GM12878 (cell line): Measurements from ENCODE around the gene RXYLT1. TPM values are rescaled to one million over a fixed set of nuclear protein-coding genes. Genes with fewer than 3 reads are reported as not detected.
"Not testable (repeated sequence)": the region's sequence is repeated elsewhere in the genome, so short reads cannot be mapped to it uniquely, and the experiment has no call there.

Source experiments
- ATAC-seq: fragments of 200-7000 bp; cut with Tn5 transposase; 3 replicates; pipeline ENCODE4 v1.9.1; 2020; ENCODE audit warnings: mild to moderate bottlenecking, moderate library complexity
- BruUV-seq: library from RNA; stranded (reverse); fragments of 400-500 nt; replicated peaks from 2 replicates; lab custom pipeline; 2021; lab: Mats Ljungman, UMichigan
- CTCF ChIA-PET: fragments of 300-600 bp; sonication (Branson Sonifier 250); formaldehyde crosslinking; extraction: SDS; loops from one replicate; lab custom pipeline; 2021; ENCODE audit warnings: inconsistent platforms; lab: Yijun Ruan, JAX
- POLR2A ChIA-PET: fragments of 350-600 bp; formaldehyde crosslinking; extraction: SDS; loops from one replicate; lab custom pipeline; 2021; ENCODE audit warnings: inconsistent platforms; lab: Charles Lee
- RAD21 ChIA-PET: fragments of 300-600 bp; sonication (Branson Sonifier 250); formaldehyde crosslinking; loops from one replicate; lab custom pipeline; 2023; ENCODE audit warnings: antibody characterized with exemption; ENCODE audit not compliant: unreplicated experiment; lab: Charles Lee
- SMC1A ChIA-PET: fragments of 300-600 bp; sonication (Branson Sonifier 250); formaldehyde crosslinking; loops from one replicate; lab custom pipeline; 2023; ENCODE audit not compliant: unreplicated experiment, uncharacterized antibody; lab: Charles Lee
- DNase-seq: peaks from one replicate; pipeline ENCODE4 v3.0.0-alpha.2; 2011; ENCODE audit warnings: low read depth, low spot score
- FAIRE-seq: peaks from 3 replicates; lab custom pipeline; 2011; peaks lifted over from hg19 to GRCh38; lab: Jason Lieb, UNC
- H2AFZ ChIP-seq: 2 replicates; pipeline ENCODE4 v1.6.0; 2011; ENCODE audit warnings: low read depth, low read length, control low read depth; ENCODE audit not compliant: control insufficient read depth
- H3K27ac ChIP-seq: 2 replicates; pipeline ENCODE4 v1.5.1; 2011; ENCODE audit warnings: control low read depth; ENCODE audit not compliant: control insufficient read depth, insufficient read depth
- H3K27me3 ChIP-seq, 2 experiments: replicated peaks in 1 of 2; 2 replicates each; pipeline versions ENCODE4 v1.6.0 to v1.6.1; 2011; ENCODE audit warnings: low read length in 1 of 2; ENCODE audit not compliant: control insufficient read depth in 2 of 2, insufficient read depth in 2 of 2
- H3K36me3 ChIP-seq, 2 experiments: 2 replicates each; pipeline ENCODE4 v1.5.1; 2011; ENCODE audit warnings: low read length in 1 of 2; ENCODE audit not compliant: control insufficient read depth in 2 of 2, insufficient read depth in 2 of 2
- H3K4me1 ChIP-seq: 2 replicates; pipeline ENCODE4 v1.6.1; 2011; ENCODE audit warnings: mild to moderate bottlenecking, low read length, moderate library complexity, mixed read lengths; ENCODE audit not compliant: control insufficient read depth, insufficient read depth
- H3K4me2 ChIP-seq: 2 replicates; pipeline ENCODE4 v1.6.0; 2011; ENCODE audit warnings: control low read depth; ENCODE audit not compliant: control insufficient read depth, insufficient read depth
- H3K4me3 ChIP-seq: fragments of 200-600 bp; sonication (generic); 2 replicates; pipeline ENCODE4 v1.5.1; 2016
- H3K79me2 ChIP-seq: 2 replicates; pipeline ENCODE4 v1.6.0; 2011; ENCODE audit warnings: low read length; ENCODE audit not compliant: control insufficient read depth, insufficient read depth
- H3K9ac ChIP-seq: 2 replicates; pipeline ENCODE4 v1.8.0; 2011; ENCODE audit warnings: low read length, control low read depth, mixed read lengths; ENCODE audit not compliant: control insufficient read depth, insufficient read depth
- H3K9me3 ChIP-seq: replicated peaks from 3 replicates; pipeline ENCODE4 v1.5.1; 2011; ENCODE audit warnings: mild to moderate bottlenecking, low read length; ENCODE audit not compliant: control insufficient read depth, insufficient read depth
- H4K20me1 ChIP-seq: 2 replicates; pipeline ENCODE4 v1.6.0; 2011; ENCODE audit not compliant: control insufficient read depth, insufficient read depth
- ASH2L ChIP-seq: fragments of 300-600, 200-600 bp; sonication (generic); IDR thresholded peaks from 2 replicates; pipeline ENCODE4 v1.6.1; 2017; ENCODE audit warnings: low read depth, mild to moderate bottlenecking, borderline replicate concordance
- CHD1 ChIP-seq: IDR thresholded peaks from 2 replicates; pipeline ENCODE4 v1.6.1; 2012; ENCODE audit warnings: low read depth, low read length, improper control_type of control experiment
- EED ChIP-seq: sonication (generic); IDR thresholded peaks from 2 replicates; pipeline ENCODE4 v1.6.1; 2016; ENCODE audit warnings: antibody characterized with exemption, low read depth
- GATAD2B ChIP-seq: fragments of 450-650 bp; conservative IDR thresholded peaks from 2 replicates; pipeline ENCODE4 v1.6.1; 2017; ENCODE audit warnings: low read depth, mild to moderate bottlenecking, moderate library complexity
- JUNB ChIP-seq: IDR thresholded peaks from 2 replicates; pipeline ENCODE4 v1.6.1; 2016; ENCODE audit warnings: antibody characterized with exemption, mild to moderate bottlenecking
- MTA3 ChIP-seq: IDR thresholded peaks from 2 replicates; pipeline ENCODE4 v1.6.1; 2012; ENCODE audit warnings: low read length, inconsistent platforms, borderline replicate concordance
- NFXL1 ChIP-seq: fragments of 450-650 bp; IDR thresholded peaks from 2 replicates; pipeline ENCODE4 v1.6.1; 2017; ENCODE audit warnings: antibody characterized with exemption, mild to moderate bottlenecking, borderline replicate concordance
- PAX5 ChIP-seq: IDR thresholded peaks from 2 replicates; pipeline ENCODE4 v1.6.1; 2011; ENCODE audit warnings: low read depth, low read length, borderline replicate concordance
- RAD21 ChIP-seq: IDR thresholded peaks from 2 replicates; pipeline ENCODE4 v1.6.1; 2011; ENCODE audit warnings: mild to moderate bottlenecking, low read depth, low read length, moderate library complexity; ENCODE audit not compliant: insufficient read depth
- SUZ12 ChIP-seq: fragments of 200-600 bp; sonication (generic); IDR thresholded peaks from one replicate; pipeline ENCODE4 v1.6.1; 2018; ENCODE audit warnings: antibody characterized with exemption, mild to moderate bottlenecking; ENCODE audit not compliant: unreplicated experiment
- in situ Hi-C: fragments of 300-500 bp; cut with MboI; formaldehyde crosslinking; loops from 9 replicates; pipeline ENCODE4 v1.14.3; 2018; ENCODE audit warnings: mixed read lengths
- intact Hi-C: fragments of 100-400 bp; cut with micrococcal nuclease; formaldehyde crosslinking; loops from one replicate; pipeline ENCODE4 v1.14.2; 2022; ENCODE audit not compliant: unreplicated experiment
- polyA plus RNA-seq, 11 experiments: library from polyadenylated mRNA; depleted of rRNA in 4 of 11; unstranded in 6 of 11; stranded (reverse) in 5 of 11; fragments of >200 nt; fragmentation: Nextera tagmentation in 4 of 11; fragmentation: Illumina TruSeq in 1 of 11; extraction: Ambion mirVana in 4 of 11; extraction: Trizol in 1 of 11; gene quantifications; 1 replicate in 1 of 11; 2 replicates in 10 of 11; pipeline versions ENCODE4 v1.2.1 to v1.2.3, GENCODE V29; 2011 to 2016; ENCODE audit warnings: inconsistent platforms in 2 of 11, missing spikeins in 2 of 11, low read depth in 1 of 11
- total RNA-seq, 4 experiments: library from RNA; depleted of rRNA in 3 of 4; stranded (reverse); fragments of >200 nt in 3 of 4; fragmentation: Illumina TruSeq in 1 of 4; extraction: Trizol in 1 of 4; gene quantifications; 2 replicates each; pipeline versions ENCODE4 v1.2.1 to v1.2.3, GENCODE V29; 2013 to 2021
- TF ChIP-seq, protein P1 (sequence below): fragments of 450-650 bp; IDR thresholded peaks from 2 replicates; pipeline ENCODE4 v1.6.1; 2017; ENCODE audit warnings: mild to moderate bottlenecking, moderate library complexity
- TF ChIP-seq, protein P2 (sequence below): fragments of 450-650 bp; formaldehyde crosslinking; IDR thresholded peaks from 2 replicates; pipeline ENCODE4 v1.4.0; 2022; ENCODE audit warnings: mild to moderate bottlenecking, moderate library complexity

The RXYLT1 gene
- total and polyA plus RNA-seq, 10 of the 15 experiments (the other 5 are each of a cell fraction or from before 2014, with no cell fraction given) = 10.4 to 33.8 (median 21.5) TPM

DNA sequence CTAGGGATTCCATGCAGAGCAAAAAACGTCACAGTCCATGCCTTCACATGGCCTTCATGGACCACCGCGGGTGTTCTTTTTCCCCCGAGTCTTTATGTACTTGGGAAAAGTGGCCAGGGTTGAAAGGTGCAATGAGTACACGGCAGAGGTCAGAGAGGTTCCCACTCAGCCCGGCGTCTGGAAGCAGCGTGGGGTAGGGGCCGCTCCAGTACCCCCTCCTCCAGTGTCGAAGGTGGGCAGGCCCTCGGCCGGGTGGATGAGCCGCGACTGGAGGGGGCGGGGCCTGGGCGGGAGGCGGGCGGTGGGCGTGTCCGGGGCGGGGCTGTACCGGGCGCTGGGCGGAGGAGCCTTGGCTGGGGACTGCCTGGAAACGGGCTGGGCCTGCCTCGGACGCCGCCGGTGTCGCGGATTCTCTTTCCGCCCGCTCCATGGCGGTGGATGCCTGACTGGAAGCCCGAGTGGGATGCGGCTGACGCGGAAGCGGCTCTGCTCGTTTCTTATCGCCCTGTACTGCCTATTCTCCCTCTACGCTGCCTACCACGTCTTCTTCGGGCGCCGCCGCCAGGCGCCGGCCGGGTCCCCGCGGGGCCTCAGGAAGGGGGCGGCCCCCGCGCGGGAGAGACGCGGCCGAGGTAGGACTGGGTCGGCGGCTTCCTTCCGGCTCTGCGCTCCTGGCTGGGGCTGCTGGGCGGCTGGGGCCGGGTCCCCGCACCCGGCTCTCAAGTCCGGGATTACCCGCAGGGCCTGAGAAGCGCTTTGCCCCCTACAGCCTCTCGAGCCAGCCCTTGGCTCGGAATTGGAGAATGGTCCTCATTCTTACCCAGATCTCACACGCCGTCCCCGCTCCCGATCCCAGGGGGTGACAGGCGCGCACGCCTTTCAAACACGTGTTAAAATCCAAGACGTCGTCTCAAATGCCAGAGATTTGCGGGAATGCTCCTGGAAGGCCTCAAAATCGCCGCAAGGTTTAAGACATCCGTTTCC is at the start of gene RXYLT1 (continued):
- TF ChIP-seq, protein P1, sequence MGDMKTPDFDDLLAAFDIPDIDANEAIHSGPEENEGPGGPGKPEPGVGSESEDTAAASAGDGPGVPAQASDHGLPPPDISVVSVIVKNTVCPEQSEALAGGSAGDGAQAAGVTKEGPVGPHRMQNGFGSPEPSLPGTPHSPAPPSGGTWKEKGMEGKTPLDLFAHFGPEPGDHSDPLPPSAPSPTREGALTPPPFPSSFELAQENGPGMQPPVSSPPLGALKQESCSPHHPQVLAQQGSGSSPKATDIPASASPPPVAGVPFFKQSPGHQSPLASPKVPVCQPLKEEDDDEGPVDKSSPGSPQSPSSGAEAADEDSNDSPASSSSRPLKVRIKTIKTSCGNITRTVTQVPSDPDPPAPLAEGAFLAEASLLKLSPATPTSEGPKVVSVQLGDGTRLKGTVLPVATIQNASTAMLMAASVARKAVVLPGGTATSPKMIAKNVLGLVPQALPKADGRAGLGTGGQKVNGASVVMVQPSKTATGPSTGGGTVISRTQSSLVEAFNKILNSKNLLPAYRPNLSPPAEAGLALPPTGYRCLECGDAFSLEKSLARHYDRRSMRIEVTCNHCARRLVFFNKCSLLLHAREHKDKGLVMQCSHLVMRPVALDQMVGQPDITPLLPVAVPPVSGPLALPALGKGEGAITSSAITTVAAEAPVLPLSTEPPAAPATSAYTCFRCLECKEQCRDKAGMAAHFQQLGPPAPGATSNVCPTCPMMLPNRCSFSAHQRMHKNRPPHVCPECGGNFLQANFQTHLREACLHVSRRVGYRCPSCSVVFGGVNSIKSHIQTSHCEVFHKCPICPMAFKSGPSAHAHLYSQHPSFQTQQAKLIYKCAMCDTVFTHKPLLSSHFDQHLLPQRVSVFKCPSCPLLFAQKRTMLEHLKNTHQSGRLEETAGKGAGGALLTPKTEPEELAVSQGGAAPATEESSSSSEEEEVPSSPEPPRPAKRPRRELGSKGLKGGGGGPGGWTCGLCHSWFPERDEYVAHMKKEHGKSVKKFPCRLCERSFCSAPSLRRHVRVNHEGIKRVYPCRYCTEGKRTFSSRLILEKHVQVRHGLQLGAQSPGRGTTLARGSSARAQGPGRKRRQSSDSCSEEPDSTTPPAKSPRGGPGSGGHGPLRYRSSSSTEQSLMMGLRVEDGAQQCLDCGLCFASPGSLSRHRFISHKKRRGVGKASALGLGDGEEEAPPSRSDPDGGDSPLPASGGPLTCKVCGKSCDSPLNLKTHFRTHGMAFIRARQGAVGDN = 0 out of 2 replicates have a peak, but pooled peaks have one; percentile 47
- no peak for TF ChIP-seq EED
- no peak for TF ChIP-seq RAD21
- TF ChIP-seq PAX5 = no peak
- TF ChIP-seq ASH2L = peak; percentile 94; the same call in 1 of the 2 replicates
- 0 out of 2 replicates have a peak, but pooled peaks have one; percentile 64 for TF ChIP-seq CHD1
- TF ChIP-seq MTA3 = no peak
- no peak for TF ChIP-seq SUZ12
- 0 out of 2 replicates have a peak, but pooled peaks have one; percentile 57 for TF ChIP-seq NFXL1
- peak; percentile 69 for TF ChIP-seq GATAD2B
- TF ChIP-seq, protein P2, sequence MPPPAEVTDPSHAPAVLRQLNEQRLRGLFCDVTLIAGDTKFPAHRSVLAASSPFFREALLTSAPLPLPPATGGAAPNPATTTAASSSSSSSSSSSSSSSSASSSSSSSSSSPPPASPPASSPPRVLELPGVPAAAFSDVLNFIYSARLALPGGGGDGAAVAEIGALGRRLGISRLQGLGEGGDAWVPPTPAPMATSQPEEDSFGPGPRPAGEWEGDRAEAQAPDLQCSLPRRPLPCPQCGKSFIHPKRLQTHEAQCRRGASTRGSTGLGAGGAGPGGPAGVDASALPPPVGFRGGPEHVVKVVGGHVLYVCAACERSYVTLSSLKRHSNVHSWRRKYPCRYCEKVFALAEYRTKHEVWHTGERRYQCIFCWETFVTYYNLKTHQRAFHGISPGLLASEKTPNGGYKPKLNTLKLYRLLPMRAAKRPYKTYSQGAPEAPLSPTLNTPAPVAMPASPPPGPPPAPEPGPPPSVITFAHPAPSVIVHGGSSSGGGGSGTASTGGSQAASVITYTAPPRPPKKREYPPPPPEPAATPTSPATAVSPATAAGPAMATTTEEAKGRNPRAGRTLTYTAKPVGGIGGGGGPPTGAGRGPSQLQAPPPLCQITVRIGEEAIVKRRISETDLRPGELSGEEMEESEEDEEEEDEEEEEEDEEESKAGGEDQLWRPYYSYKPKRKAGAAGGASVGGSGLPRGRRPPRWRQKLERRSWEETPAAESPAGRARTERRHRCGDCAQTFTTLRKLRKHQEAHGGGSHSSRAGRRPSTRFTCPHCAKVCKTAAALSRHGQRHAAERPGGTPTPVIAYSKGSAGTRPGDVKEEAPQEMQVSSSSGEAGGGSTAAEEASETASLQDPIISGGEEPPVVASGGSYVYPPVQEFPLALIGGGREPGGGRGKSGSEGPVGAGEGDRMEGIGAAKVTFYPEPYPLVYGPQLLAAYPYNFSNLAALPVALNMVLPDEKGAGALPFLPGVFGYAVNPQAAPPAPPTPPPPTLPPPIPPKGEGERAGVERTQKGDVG (CRISPR knock-in tag) = no peak
- TF ChIP-seq JUNB = no peak

DNA sequence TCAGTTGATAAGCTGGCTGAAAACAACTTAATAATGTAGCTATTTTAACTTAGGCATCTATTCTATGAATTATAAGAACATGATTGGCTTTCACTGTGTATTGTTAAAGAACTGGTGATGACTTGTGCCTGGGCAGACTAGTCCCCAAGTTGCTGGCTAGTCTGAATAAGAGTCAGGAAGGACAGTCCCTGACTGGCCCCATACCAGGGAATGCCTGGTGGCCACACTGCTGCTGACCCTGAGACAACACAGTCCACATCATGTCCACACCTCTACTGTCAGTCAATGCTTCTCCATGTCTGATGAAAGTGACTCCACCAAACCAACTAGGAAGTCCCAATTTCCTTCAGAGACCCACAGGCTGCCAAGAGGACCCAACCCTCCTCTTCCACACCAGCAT is 46.9 kb upstream of the RXYLT1 start:
- H3K79me2 ChIP-seq, H2AFZ ChIP-seq, H3K36me3 ChIP-seq, H3K27me3 ChIP-seq, H3K4me2 ChIP-seq, ATAC-seq, intact Hi-C loops, BruUV-seq, DNase-seq, H4K20me1 ChIP-seq, H3K9me3 ChIP-seq, RAD21 ChIA-PET, in situ Hi-C loops, SMC1A ChIA-PET, H3K4me3 ChIP-seq, CTCF ChIA-PET, H3K4me1 ChIP-seq, POLR2A ChIA-PET, H3K27ac ChIP-seq, H3K9ac ChIP-seq, FAIRE-seq: not testable (repeated sequence)
